GM18520 (cell line): ENCODE measurements around the gene PDCD6IP.

Source experiments
- ATAC-seq: cut with Tn5 transposase; IDR thresholded peaks from one replicate; pipeline ENCODE4 v1.9.1; 2021; ENCODE audit not compliant: unreplicated experiment

The PDCD6IP gene

DNA sequence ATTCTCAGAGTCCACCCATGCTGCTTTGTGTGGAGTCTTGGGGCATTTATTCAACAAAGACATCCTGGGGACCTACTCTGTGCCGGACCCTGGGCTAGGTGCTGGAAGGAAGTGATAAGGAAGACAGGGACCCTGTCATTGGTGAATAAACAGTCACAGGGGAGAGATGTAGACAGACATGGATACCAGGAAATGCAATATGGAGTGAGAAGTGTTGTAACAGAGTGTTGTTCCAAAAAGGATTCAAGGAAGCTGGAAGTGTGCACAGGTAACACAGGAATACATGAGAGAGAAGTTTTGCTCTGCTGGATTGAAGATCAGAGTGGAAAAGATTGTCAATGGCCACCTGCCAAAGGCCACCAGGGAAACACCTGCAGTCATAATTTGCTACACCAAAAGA is 89.0 kb downstream of the PDCD6IP start:
- ATAC-seq: no peak

DNA sequence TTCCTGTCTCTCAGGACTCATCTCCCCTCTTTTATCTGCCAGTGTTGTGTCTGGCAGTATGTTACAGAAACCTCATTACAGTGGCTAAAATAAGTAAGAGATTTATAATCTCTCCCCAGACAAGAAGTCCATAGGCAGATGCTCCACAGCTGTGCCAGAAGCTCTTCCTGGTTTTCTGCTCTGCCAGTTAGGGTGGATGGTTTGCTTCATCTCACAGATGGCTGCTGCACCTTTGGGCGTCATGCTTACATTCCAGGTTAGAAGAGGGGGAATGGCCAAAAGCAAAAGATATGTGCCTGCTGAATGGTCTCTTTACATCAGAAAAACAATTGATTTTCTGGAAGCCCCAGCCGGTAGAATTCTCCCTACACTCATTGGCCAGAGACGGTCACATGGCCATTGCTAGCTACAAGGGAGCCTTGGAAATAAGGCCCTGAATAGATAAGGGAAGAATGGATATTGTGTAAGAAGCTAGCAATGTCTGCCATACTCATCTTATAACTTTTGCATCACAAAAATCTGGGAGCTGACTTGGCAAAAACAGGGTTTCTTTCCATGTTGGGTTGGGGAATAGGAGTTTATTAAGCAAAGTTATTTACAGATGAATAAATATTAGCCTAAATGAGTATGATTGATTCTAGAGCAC is 91.1 kb downstream of the PDCD6IP start:
- no peak for ATAC-seq

DNA sequence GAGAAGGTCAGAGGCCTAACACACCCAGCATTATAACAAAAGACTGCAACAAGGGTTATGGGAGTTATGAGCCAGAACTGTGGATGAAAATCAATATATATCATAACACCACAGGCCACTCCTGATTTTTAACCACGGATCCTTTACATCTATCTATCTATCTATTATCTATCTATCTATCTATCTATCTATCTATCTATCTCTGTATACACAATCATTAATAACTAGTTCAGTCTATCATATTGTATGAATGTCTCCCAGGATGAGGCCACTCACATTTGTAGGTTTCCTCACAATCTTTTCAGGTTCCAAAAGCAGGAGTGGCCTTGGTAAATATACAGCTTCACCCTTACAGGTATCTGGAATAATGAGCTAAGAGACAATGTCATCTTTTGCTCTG is 94.2 kb downstream of the PDCD6IP start:
- no peak for ATAC-seq

DNA sequence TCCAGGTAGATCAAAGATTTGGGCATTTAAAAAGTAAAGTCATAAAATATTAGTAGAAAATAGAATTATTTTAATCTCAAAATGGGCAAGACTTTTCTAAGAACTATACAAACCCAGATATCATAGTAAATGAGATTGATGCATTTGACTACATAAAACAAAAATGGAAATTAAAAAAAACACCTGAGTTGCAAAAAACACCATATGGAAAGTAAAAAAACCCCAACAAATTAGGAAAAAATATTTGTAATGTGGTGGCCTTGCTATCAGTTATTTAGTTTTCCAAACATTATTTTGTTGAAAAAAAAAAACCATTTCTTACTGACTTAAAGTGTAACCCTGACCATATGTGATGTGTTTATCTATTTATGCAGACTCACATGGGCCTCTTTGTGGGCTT is 97.2 kb downstream of the PDCD6IP start:
- no peak for ATAC-seq

DNA sequence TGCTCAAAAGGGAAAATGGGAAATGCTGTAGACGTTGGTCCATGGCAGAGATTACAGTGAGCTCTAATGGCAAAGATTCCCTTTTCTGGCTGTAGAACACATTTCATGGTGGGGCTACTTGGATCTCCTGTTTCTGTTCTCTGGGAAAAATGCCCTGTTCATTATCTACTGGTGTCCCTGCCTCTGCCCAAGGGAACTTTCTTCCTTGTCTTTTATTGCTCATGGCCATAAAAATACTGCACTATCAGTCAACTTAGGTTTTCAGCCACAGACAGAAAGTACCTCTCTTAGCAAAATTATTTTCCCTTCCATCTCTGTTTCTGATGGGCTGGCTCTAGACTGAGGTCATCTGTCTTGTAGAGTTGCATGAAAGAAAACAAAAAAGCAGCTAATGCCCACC is 98.9 kb downstream of the PDCD6IP start:
- ATAC-seq: no peak

DNA sequence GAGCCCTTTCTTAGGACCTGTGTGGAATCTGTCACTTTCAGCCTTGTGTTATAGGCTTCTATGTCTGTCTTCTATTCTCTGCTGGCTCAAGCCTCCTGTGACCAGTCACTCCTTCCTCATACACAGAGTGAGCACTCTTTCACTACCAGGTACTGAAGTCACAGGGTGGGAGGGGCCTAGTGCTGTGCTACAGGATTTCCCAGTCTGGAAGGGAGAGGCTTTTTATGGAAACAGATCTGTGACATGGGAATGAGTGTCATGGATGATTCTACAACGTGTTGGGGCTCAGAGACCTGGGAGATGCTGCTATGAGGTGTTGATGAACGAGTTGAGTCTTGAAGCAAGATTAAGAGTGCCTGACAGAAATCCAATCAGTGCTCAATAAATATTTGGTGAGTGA is 100.5 kb downstream of the PDCD6IP start:
- ATAC-seq: no peak

DNA sequence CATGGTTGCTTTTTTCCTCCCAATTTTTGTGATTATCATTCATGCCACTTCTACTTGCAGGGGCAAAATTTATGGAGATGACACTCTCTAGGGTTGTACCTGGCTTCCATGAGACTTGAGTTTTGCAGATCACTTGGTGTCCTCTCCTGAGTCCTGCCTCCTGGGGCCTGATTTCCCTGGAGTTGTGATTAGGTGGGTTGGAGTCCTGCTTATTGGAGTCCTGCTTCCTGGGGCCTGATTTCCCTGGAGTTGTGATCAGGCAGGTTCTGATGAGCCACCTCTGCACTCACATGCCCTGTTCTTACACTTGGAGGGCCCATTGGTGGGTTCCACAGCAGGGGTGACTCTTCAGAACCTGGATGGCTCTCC is 102.0 kb downstream of the PDCD6IP start:
- ATAC-seq: no peak

DNA sequence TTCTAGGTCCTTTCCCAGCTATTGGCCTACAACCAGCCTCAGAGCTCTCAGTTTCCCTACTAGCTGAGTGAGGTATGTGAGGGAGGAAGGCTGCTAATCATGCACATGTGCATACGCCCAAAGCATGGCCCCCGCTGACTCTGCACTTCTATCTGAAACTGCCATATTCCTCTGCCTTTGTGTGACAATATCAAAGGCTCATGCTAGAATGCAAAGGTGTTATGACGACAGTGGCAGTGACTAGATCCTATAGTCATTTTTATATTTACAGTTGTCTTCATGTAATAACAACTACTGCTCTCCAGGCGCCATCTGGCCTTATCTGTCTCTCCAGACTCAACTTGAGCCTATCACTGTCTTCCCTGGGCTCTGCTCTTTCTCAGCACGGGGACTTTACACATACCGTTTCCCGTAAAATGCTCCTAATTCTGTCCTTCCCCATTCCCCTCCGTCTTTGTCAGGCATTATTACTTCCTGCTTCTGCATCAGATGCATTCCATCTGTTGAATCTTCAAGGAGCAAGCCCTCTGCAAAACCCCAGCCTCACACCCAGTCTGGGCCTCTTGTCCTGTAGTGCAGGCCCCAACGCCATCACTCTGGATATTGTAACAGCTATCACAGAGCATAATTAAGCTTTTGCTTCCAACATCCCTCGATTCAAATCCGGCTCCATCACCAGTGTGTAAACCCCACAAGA is 102.5 kb downstream of the PDCD6IP start:
- ATAC-seq: no peak

DNA sequence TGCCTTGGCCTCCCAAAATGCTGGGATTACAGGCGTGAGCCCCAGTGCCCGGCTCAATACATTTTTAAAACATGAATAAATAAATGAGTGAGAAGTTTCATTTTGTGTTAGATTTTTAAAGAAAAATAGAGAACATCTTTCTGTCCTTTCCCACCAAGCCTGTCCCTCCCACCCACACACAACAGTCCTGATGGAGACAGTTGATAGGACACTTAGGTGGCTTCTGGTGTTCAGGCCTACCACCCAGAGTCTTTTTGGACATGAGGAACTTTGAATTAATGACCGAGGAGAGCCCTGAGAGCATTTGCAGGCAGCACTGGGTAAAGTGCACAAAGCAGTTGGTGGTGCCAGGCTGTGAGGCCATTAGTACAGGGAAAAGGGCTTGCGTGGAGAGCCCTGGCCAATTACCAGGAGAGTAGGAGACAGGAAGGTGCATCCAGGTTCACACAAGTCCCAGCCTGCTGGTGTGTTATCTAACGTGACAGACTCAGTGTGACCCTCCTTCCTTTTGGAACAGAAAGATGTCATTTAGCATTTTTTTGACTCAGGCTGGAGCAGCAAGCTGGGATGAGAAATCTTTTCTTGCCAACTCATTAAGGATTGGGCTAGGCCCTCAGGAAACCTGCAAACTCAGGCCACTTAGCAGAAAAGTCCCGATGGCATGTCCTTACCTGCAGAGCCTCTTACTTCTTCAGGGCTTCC is 103.6 kb downstream of the PDCD6IP start:
- no peak for ATAC-seq

DNA sequence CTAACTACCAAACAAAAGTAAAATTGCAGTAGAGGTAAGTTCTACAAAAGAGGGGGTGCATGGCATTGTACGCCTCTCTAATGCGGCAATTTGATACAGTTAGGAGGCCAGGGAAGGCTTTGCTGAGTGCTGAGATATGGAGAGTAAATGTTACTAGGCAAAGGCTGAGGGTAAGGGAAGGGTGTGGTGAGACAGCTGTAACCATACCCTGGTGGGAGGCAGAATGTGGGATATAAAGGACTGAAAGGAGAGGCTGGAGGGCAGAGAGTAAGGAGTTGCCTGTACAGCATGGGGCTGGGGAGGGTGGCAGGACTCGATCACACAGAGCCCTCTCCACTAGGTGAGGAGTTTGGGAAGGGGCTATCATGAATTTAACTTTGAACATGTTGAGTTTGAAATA is 106.3 kb downstream of the PDCD6IP start:
- no peak for ATAC-seq

DNA sequence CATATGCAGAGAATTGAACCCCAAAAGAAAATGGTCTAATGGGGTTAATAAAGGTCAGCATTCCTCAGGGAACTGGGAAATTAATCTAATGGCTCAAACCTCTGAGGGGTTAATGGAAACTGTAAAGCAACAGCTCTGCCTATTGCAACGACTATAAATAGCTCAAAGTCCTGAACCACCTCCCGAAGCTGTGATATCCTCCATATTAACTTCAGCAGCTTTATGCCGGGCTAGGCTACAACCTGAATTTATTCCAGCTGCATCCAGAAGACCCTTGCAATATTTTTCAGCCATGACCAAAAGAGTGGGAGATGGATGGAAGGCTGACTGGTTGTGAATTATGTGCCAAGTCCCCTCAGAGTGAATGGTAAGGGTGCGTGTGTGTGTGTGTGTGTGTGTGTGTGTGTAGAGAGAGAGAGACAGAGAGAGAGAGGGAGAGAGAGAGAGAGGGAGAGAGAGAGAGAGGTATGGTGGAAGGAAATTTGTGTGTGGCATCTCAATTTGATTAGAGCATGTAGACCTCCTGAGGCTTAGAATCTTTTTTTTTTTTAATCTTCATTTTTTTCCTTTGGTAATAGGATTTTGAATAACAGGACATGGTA is 109.9 kb downstream of the PDCD6IP start:
- no peak for ATAC-seq

DNA sequence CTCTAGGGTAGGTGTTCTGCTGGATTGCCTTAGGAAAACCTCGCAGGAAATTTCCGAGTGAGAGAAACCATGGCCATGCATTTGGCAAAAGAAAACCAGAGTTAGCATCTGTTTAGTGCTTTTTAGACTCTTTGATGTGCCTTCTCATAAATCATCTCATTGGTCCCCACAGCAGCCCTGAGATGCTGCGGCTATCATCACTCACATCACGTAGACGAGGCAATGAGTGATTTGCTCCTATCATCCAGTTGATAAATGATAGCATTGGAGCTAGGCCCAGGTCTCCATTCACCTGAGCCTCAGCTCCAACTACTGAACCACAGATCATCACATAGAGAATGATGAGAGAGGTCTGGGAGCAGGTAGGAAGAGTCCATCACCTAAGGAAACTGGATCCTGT is 111.1 kb downstream of the PDCD6IP start:
- ATAC-seq: no peak

DNA sequence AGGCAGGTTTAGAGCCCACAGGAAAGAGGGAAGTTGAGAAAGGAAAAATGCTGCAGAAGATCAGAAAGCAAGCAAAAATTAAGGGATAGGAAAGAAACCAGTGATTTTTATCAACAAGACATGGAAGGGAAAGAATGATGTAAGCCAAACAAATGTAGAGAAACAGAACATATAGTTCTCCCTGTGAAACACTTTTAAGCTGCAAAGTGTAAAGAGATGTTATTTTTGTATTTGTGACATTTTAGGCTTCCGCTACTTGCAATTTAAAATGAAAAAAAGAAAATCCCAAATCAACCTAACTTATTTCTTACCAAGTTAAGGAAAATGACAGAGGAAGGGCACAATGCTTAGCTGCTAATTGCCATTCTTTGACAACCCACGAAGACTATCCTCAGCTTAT is 111.6 kb downstream of the PDCD6IP start:
- ATAC-seq: no peak

DNA sequence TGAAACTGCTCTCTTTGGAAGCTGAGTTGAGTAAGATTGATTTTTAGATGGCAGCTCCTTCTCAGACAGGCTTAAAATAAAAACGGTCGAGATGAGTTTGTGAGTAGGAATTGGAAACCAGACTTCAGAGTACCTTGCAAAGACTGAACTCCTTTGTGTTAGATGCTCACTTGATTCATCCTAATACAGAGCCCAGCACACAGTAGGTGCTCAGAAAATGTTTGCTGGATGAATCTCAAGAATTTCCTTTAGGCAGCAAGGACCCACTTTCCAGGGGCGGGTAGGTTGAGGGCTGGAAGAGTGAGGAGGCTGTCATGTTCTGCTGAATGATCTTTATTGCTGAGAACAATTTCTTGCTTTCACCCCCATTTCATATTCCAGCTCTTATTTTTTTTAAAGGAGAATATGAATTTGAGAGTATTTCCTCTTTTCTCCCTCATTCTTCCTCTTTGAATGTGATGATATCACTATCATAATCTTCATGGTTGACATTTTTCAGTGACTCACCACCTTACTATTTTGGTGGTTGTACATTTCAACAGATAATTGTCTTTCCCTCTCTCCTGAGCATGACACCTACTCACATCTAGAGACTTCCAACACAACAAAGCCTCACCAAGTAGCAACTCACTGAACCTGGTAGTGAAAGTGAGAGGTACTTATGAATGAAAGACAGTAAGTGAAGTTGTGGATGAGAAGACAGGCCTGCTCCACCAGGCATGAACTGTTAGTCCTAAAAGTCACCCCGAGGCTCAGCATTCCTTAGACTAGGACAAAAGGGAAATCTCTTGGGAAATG is 113.3 kb downstream of the PDCD6IP start:
- no peak for ATAC-seq

DNA sequence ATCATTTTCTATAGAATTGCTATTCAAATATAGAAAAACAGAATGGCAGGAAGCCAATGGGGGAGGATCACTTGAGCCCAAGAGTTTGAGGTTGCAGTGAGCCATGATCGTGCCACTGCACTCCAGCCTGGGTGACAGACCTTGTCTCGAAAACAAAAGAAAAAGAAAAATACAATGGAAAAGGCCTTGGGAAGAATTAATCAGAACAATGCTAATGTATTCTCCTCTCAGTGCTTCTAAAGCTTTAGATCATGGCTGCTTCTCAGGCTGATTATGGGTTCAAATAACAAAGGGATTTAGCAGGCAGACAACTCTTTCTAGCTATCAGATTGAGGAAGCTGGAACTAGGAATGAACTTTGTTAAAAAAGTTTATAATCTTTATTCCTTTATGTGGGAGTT is 115.8 kb downstream of the PDCD6IP start:
- no peak for ATAC-seq

DNA sequence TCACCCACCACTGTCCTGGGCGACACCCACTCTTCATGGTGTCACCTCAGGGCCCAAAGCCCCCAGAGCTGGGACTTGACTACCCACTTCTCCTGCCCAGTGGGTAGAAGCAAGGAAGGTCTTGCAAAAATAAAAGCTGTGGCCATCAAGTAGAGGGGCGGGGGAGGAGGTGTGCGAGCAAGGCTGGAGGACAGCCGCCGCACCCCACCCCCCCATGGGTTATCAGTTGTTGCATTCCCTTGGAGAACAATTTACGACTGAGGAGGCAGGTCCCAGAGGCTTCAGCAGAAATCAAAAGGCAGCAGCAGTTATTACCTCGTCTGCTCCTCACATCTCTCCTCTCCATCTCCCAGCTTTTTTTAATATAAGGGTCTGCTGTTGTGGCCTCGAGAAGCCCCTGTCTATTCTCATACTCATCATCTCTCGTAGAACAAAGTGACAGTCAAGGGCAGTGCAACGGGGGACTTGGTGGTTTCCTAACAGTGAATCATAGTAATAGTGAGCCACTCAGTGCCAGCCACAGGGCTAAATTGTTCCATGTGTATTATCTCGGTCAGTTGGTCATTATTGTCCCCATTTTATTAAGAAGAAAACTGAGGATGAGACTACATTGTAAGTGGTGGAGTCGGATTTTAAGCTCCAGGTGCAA is 116.4 kb downstream of the PDCD6IP start:
- ATAC-seq: no peak

DNA sequence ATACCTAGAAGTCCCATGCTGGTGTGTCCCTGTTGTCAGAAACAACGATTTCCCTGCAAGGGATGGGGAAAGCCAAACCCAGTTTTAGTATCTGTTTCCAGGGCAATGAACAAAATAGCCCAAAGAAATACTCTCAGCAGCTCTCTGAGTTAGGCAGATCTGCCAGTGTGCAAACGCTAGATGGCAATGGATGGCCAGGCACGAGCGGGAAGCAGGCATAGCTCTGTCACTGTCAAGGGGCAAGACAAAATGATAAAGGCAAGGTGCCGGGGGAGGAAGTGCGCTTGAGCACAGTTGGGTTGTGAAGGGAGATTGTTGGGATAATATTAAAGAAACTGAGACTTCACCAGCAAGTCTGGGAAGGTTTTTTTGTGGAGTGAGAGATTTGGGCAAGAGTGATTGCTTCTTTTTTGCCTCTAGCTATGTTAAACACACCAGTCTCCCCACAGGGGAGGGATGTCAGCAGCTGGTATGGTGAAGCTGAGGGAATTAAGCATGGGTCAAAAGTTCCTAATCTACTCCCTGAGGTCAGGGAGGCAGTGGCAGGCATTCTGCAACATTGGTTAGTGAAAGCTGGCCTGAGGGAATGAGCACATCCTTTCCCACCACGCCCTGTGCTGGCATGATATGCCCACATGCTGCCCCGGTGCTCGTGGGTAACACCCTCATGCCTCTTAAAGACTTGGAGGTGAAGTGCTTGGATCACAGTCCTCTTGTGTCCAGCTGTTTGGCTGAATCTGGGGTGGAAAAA is 117.5 kb downstream of the PDCD6IP start:
- peak; percentile 51 for ATAC-seq

DNA sequence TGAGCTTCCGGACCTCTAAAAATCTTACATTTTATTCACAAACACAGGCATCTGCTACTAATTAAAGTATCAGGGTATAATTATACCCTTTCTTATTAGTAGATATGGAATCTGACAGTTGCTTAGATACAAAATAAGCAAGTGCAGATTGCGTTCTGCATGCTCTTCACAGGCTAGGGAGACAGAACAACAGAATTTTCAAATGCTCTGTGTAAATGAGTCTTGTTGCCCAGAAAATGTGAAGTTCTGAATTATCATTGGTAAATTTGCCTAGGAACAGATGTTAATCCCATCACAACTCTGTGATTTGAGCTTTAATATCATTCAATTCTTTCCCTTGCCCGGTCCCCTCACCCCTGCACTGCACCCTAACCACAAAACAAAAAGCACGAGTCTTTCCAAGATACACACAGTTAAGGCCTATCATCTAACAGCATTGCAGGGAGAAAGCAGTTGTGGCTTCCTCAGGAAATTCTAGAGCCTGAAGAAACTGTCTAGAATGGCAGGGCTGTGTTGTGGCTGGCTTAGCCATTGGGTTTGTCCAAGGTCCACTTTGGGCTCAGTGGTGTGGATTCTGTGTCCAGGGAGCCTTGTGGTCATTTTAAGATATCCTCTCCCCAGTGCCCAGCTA is 119.8 kb downstream of the PDCD6IP start:
- no peak for ATAC-seq
